Gastrocnemius medialis (tissue), 4 donors: ENCODE measurements around the gene AQP6. TPM values are rescaled to one million over a fixed set of nuclear protein-coding genes. Genes with fewer than 3 reads are reported as not detected.

Experiments
- ATAC-seq, 2 donors: fragments of 150-250 bp; one replicate each; pipeline ENCODE4 v1.9.1; 2016
- DNase-seq, 2 donors: peaks; one replicate each; pipeline ENCODE4 v3.0.0-alpha.2; 2019
- H3K27ac ChIP-seq, 4 donors: fragments of 200-600 bp; sonication (generic); 1 replicate in 1 of 4; 2 replicates in 3 of 4; pipeline ENCODE4 v1.5.1; 2016 to 2018; ENCODE audit warnings: mild to moderate bottlenecking in 2 of 4, moderate library complexity in 1 of 4
- H3K27me3 ChIP-seq, 3 donors: fragments of 200-600 bp; sonication (generic) in 2 of 3; 1 replicate in 1 of 3; 2 replicates in 2 of 3; pipeline versions ENCODE4 v1.5.1 to v1.6.0; 2016 to 2019; ENCODE audit warnings: mild to moderate bottlenecking in 1 of 3, moderate library complexity in 1 of 3
- H3K36me3 ChIP-seq, 2 donors: fragments of 200-600 bp; sonication (generic) in 1 of 2; one replicate each; pipeline ENCODE4 v1.5.1; 2017 to 2018
- H3K4me1 ChIP-seq, 2 donors: fragments of 200-600 bp; sonication (generic) in 1 of 2; one replicate each; pipeline ENCODE4 v1.5.1; 2016 to 2017; ENCODE audit warnings: mild to moderate bottlenecking in 2 of 2
- H3K4me3 ChIP-seq, 4 donors: fragments of 200-600 bp; sonication (generic) in 3 of 4; 1 replicate in 1 of 4; 2 replicates in 3 of 4; pipeline ENCODE4 v1.5.1; 2016 to 2019; ENCODE audit warnings: mild to moderate bottlenecking in 2 of 4
- H3K9me3 ChIP-seq, 3 donors: fragments of 200-600 bp; sonication (generic) in 2 of 3; 1 replicate in 1 of 3; 2 replicates in 2 of 3; pipeline ENCODE4 v1.5.1; 2016 to 2019
- POLR2A ChIP-seq, 2 donors: fragments of 450-650 bp; IDR thresholded peaks; one replicate each; pipeline ENCODE4 v1.6.1; 2017; ENCODE audit warnings: antibody characterized with exemption in 2 of 2, mild to moderate bottlenecking in 2 of 2, moderate library complexity in 2 of 2
- in situ Hi-C, 4 donors: fragments of 200-750 bp; cut with MboI; loops; one replicate each; pipeline versions ENCODE4 v1.15.0 to v1.8.0; 2017; ENCODE audit warnings: low sequenced_read_pairs in 4 of 4
- intact Hi-C: fragments of 100-400 bp; cut with DNase I; formaldehyde crosslinking; loops from one replicate; pipeline ENCODE4 v1.15.1; 2023; ENCODE audit warnings: low total_unique reads
- total RNA-seq, 4 donors: library from RNA; depleted of rRNA; stranded (reverse); fragments of >200 nt; gene quantifications; one replicate each; pipeline versions ENCODE4 v1.1.0 to v1.2.3, GENCODE V29; 2016
- TF ChIP-seq, protein P1 (sequence below), 5 experiments: fragments of 450-650 bp in 3 of 5; fragments of 200-600 bp in 2 of 5; sonication (generic) in 2 of 5; IDR thresholded peaks in 4 of 5; conservative IDR thresholded peaks in 1 of 5; 1 replicate in 4 of 5; 2 replicates in 1 of 5; pipeline ENCODE4 v1.5.1; 2016 to 2019; ENCODE audit warnings: antibody characterized with exemption in 5 of 5, mild to moderate bottlenecking in 3 of 5, moderate library complexity in 3 of 5

Gene AQP6
- total RNA-seq, 4 donors from 2014 or later, result not detected

DNA sequence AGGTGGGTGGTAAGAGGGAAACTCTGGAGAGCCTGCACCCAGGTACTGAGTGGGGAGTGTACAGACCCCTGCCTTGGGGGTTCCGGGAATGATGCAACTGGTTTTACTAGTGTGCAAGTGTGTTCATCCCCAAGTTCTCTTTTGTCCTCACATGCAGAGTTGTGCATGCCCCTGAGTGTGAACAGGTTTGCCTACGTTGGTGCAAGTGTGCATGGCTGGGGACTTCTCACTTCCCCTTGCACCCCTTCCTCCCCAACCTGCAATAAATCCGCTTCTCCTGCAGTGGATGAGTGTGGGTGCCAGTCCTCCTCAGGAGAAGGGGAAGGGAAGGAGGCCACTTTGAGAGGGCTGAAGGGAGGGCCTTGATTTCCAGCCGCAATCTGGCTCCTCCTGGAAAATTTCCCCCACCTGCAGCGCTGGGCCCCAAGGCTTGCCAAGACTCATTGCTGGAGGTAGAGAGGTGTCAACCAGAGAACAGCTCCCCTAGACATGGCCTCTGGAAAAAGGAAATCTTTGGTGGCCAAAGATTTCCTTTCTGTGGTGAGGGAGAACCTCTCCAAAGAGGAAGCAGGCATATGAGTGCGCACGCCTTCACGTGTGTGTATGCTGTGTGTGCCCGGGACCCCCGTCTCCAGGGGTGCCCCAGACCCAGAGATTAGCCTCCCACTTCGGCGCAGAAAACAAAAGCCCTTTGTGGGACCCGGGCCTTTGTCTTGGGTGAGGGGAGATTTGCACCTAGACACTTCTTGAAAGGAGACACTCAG, 16.7 kb upstream of the AQP6 start:
- H3K36me3 ChIP-seq, result no peaks in the 10 kb centered on the region
- H3K4me3 ChIP-seq, result no peak overlapping the region
- intact Hi-C loops (no loop called here), in situ Hi-C loops (no loop called here)
- no peak for ATAC-seq
- TF ChIP-seq, protein P1, sequence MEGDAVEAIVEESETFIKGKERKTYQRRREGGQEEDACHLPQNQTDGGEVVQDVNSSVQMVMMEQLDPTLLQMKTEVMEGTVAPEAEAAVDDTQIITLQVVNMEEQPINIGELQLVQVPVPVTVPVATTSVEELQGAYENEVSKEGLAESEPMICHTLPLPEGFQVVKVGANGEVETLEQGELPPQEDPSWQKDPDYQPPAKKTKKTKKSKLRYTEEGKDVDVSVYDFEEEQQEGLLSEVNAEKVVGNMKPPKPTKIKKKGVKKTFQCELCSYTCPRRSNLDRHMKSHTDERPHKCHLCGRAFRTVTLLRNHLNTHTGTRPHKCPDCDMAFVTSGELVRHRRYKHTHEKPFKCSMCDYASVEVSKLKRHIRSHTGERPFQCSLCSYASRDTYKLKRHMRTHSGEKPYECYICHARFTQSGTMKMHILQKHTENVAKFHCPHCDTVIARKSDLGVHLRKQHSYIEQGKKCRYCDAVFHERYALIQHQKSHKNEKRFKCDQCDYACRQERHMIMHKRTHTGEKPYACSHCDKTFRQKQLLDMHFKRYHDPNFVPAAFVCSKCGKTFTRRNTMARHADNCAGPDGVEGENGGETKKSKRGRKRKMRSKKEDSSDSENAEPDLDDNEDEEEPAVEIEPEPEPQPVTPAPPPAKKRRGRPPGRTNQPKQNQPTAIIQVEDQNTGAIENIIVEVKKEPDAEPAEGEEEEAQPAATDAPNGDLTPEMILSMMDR (IDR thresholded peaks at IDR 0.05 in 4 of 5, conservative IDR thresholded peaks at IDR 0.05 in 1 of 5), result no peak
- no peak for TF ChIP-seq POLR2A (IDR thresholded peaks at IDR 0.05)
- no peaks in the 10 kb centered on the region for H3K4me1 ChIP-seq
- peaks cover 30 to 40% (median 32%) of the 10 kb centered on the region in 3 donors for H3K27me3 ChIP-seq
- DNase-seq, result no peak
- no peaks in the 10 kb centered on the region for H3K9me3 ChIP-seq
- no peak overlapping the region for H3K27ac ChIP-seq

DNA sequence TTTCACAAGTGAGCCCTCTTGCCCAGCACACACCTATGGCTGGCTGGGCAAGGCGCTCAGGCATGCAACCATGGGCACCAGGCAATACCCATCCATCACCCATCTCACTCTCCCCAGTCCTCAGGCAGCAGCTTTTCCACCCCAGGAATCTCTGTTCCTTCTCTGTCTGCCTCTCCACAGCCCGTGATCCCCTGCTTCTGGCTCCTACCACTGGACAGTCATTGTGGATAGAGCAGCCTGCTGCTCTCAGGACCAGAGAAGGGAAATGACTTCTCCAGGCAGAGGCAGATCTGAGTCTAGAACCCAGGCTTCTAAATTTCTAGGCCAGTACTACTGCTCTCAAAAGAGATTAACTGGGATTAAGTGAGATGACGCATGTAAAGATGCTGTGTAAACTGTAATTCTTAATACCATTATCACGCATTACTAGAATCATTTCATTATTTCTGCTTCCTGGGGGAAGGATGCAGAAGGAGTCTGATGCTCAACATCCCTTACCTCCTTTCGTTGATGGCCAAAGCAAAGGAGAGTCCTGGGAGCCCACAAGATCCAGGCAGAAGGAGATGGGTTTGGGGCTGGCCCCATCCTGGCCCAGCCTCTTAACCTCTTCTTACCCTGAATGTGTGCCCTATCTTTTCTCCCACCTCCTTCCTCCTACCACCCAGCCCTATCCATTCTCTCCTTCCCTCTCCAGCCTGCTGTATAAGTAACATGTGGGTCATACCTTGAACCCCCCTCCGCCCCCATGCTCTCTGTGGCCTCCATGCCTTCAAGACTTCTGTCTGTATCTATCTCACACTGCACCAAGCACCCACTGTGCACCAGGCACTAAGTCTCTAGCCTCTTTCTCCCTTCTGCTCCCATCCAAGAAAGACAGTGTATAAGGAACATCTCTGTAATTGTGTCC, 15.8 kb upstream of the AQP6 start:
- no peak for TF ChIP-seq POLR2A (IDR thresholded peaks at IDR 0.05)
- TF ChIP-seq, protein P1 (IDR thresholded peaks at IDR 0.05 in 4 of 5, conservative IDR thresholded peaks at IDR 0.05 in 1 of 5), result no peak
- no peaks in the 10 kb centered on the region for H3K9me3 ChIP-seq
- DNase-seq (no peak), ATAC-seq (no peak)
- no peaks in the 10 kb centered on the region for H3K4me1 ChIP-seq
- in situ Hi-C loops, result no loop called here
- H3K36me3 ChIP-seq, result no peaks in the 10 kb centered on the region
- intact Hi-C loops, result no loop called here
- no peak overlapping the region for H3K4me3 ChIP-seq
- peaks cover 32 to 44% (median 34%) of the 10 kb centered on the region in 3 donors for H3K27me3 ChIP-seq
- H3K27ac ChIP-seq, result no peak overlapping the region

DNA sequence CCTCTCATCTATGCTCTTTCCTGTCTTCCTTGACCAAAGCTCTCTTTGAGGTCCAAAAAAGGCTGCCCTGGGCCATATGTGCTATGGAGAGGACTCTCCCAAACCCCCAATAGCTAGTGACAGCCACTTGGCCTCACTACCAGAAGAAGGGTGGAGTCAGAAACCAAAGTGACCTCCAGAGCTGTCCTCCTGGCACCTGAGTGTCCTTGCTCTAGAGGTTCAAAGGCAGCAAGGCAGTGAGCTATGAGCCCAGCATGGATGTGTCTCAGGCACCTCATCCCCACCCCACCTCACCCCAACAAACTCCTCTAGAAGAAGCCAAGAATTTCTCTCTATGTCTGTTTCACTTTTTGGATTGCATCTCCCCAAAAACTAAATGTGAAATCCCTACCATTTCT, 15.2 kb upstream of the AQP6 start:
- ATAC-seq (no peak), DNase-seq (no peak)
- TF ChIP-seq, protein P1 (IDR thresholded peaks at IDR 0.05 in 4 of 5, conservative IDR thresholded peaks at IDR 0.05 in 1 of 5), result no peak
- no peak for TF ChIP-seq POLR2A (IDR thresholded peaks at IDR 0.05)
- in situ Hi-C loops, result no loop called here
- no peaks in the 10 kb centered on the region for H3K4me1 ChIP-seq
- H3K36me3 ChIP-seq, result no peaks in the 10 kb centered on the region
- peaks cover 32 to 51% (median 38%) of the 10 kb centered on the region in 3 donors for H3K27me3 ChIP-seq
- H3K9me3 ChIP-seq, result no peaks in the 10 kb centered on the region
- H3K27ac ChIP-seq, result no peak overlapping the region
- H3K4me3 ChIP-seq, result no peak overlapping the region
- intact Hi-C loops, result no loop called here

DNA sequence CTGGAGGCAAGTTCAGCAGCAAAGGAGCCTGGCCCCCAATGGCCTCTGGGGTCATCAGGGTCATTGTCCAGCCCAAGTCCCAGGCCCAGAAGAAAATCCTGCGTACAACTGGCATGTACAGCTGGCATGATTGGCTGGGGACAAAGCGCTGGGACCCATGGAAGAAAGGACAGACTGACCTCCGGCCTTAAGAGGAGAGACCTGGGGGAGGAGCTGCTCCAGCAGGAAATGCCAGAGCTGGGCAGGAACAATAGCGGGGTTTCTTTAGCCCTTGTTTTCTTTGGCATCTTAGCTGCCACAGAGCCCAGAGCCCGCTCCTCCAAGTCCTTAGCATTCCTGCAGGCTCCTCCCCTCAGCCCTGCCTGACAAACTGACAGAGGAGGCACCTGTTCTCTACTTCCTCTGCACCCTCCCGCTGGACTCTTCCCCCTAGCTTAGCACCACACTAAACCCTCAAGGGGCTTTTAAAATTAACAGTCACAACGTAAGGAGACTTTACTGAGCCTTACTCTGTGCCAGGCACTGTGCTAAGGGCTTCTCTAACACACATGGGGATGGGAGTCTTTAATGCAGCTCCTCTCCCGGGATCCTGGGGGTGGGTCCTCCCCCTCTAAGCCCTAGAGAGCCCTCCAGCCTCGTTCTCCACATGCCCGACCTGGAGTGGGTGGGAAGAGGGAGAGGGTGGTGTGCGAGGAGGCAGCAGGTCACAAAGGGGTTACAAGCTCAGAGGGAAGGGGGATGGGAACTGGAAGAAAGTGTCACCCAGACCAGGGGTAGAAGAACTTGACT, 12.9 kb upstream of the AQP6 start:
- ATAC-seq (no peak), DNase-seq (no peak)
- Histone ChIP-seq H3K4me1 (no peaks in the 10 kb centered on the region), H3K36me3 (no peaks in the 10 kb centered on the region), H3K27me3 (peaks cover 32 to 45% (median 33%) of the 10 kb centered on the region in 3 donors), H3K4me3 (no peak overlapping the region), H3K9me3 (no peaks in the 10 kb centered on the region), H3K27ac (no peak overlapping the region)
- intact Hi-C loops, result loop anchor here (10.0 kb wide), 1 partner anchor 95 kb away; no protein-coding TSS in a partner anchor
- in situ Hi-C loops, result no loop called here
- no peak for TF ChIP-seq POLR2A (IDR thresholded peaks at IDR 0.05)
- TF ChIP-seq, protein P1 (IDR thresholded peaks at IDR 0.05 in 4 of 5, conservative IDR thresholded peaks at IDR 0.05 in 1 of 5), result no peak
